A673 (cell line): ENCODE results near the gene STOML2.
A peak's percentile ranks its signal among the peaks of the same experiment; 100 is the strongest.

Source experiments
- EZH2 ChIP-seq: fragments of 200-600 bp; sonication (generic); IDR thresholded peaks from 2 replicates; pipeline ENCODE4 v1.6.1; 2017; ENCODE audit warnings: borderline replicate concordance, low read depth, mild to moderate bottlenecking, mixed read lengths, antibody characterized with exemption, low read length; ENCODE audit not compliant: poor library complexity, severe bottlenecking
- TF ChIP-seq, protein P1 (sequence below): fragments of 300-800, 200-600 bp; sonication (generic); conservative IDR thresholded peaks from 2 replicates; pipeline ENCODE4 v1.5.1; 2017; ENCODE audit warnings: low read depth, mild to moderate bottlenecking, antibody characterized with exemption, low read length, moderate library complexity, mixed read lengths

DNA sequence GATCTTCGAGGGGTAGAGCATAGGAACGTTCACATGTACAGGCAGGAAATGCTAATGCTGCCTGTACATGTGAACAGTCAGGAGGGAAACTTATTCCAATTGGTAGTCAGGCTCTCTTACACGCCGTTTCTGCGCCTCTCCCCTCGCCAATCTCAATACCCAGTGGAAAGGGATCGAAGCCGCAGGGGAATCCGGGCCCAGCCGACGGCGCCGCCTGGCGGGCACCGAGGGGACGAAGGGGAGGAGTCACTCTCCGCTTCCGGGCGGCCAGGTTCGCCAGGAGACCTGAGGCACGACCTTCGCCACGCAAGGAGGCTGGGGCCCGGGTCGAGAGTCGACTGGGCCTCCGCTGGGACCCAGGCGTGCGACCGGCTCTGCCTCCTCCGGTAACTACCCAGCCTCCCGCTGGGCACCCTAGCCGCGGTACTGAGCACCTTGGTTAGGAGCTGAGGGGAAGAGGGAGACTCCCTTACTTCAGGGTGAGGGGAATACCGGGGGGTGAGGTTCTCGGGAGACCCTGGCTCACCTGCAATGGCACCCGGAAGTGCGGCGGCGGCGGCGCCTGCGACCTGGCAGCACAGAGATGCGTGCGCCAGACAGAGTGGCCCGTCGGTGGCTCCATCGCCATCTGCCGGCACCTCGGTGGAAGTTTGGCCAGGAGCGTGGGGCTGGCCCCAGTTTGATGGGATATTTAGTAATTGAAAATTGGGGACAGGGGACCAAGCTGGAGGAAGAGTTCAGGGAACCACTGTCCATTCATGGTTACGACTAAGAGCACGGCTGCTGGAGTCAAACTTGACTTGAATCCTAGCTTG lies 6.7 kb downstream of the STOML2 start, which contains the start of gene PIGO:
- TF ChIP-seq, protein P1, sequence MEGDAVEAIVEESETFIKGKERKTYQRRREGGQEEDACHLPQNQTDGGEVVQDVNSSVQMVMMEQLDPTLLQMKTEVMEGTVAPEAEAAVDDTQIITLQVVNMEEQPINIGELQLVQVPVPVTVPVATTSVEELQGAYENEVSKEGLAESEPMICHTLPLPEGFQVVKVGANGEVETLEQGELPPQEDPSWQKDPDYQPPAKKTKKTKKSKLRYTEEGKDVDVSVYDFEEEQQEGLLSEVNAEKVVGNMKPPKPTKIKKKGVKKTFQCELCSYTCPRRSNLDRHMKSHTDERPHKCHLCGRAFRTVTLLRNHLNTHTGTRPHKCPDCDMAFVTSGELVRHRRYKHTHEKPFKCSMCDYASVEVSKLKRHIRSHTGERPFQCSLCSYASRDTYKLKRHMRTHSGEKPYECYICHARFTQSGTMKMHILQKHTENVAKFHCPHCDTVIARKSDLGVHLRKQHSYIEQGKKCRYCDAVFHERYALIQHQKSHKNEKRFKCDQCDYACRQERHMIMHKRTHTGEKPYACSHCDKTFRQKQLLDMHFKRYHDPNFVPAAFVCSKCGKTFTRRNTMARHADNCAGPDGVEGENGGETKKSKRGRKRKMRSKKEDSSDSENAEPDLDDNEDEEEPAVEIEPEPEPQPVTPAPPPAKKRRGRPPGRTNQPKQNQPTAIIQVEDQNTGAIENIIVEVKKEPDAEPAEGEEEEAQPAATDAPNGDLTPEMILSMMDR: peak; percentile 77
- TF ChIP-seq EZH2: no peak
